ENCODE data around the gene WNT7A.

GRCh38 chr3:13835246-13835645 lies 44.6 kb downstream of the WNT7A start:
- TF ChIP-seq EP300 (IDR thresholded peaks at IDR 0.05; ENCODE audit: borderline replicate concordance in 1 of 2, low read depth in 1 of 2, low read length in 1 of 2) (no peak), CTCF (IDR thresholded peaks at IDR 0.05) (no peak), NFIC (IDR thresholded peaks at IDR 0.05; ENCODE audit: borderline replicate concordance) (no peak)

Measured in SK-N-SH (cell line).